GM10248 (cell line): ENCODE data around the gene SSTR5.

Experiments
- CTCF ChIA-PET: fragments of 300-600 bp; sonication (Branson Sonifier 250); formaldehyde crosslinking; extraction: SDS; loops from one replicate; lab custom pipeline; 2021; ENCODE audit warnings: antibody characterized with exemption; lab: Yijun Ruan, JAX
- POLR2A ChIA-PET: fragments of 350-650 bp; sonication (Branson Sonifier 250); formaldehyde crosslinking; extraction: SDS; loops from one replicate; lab custom pipeline; 2020; ENCODE audit warnings: antibody characterized with exemption; lab: Yijun Ruan, JAX
- DNase-seq: peaks from one replicate; pipeline ENCODE4 v3.0.0; 2012; ENCODE audit errors: extremely low spot score
- TF ChIP-seq, protein P1 (sequence below): IDR thresholded peaks from 2 replicates; pipeline ENCODE4 v1.5.1; 2012; ENCODE audit warnings: mild to moderate bottlenecking, low read depth; ENCODE audit errors: extremely low read depth, missing control alignments, control extremely low read depth

SSTR5 gene

GRCh38 chr16:1065469-1066128 lies 6.9 kb upstream of the SSTR5 start:
- TF ChIP-seq, protein P1, sequence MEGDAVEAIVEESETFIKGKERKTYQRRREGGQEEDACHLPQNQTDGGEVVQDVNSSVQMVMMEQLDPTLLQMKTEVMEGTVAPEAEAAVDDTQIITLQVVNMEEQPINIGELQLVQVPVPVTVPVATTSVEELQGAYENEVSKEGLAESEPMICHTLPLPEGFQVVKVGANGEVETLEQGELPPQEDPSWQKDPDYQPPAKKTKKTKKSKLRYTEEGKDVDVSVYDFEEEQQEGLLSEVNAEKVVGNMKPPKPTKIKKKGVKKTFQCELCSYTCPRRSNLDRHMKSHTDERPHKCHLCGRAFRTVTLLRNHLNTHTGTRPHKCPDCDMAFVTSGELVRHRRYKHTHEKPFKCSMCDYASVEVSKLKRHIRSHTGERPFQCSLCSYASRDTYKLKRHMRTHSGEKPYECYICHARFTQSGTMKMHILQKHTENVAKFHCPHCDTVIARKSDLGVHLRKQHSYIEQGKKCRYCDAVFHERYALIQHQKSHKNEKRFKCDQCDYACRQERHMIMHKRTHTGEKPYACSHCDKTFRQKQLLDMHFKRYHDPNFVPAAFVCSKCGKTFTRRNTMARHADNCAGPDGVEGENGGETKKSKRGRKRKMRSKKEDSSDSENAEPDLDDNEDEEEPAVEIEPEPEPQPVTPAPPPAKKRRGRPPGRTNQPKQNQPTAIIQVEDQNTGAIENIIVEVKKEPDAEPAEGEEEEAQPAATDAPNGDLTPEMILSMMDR = no peak
- no peak for DNase-seq
- CTCF ChIA-PET = no interaction called here
- POLR2A ChIA-PET = no interaction called here

GRCh38 chr16:1066584-1067172 lies 5.9 kb upstream of the SSTR5 start:
- TF ChIP-seq, protein P1 = no peak
- POLR2A ChIA-PET = no interaction called here
- CTCF ChIA-PET = no interaction called here
- DNase-seq = no peak

GRCh38 chr16:1067629-1068028 lies 4.9 kb upstream of the SSTR5 start:
- TF ChIP-seq, protein P1 = no peak
- POLR2A ChIA-PET = no interaction called here
- CTCF ChIA-PET = no interaction called here
- no peak for DNase-seq

DNA sequence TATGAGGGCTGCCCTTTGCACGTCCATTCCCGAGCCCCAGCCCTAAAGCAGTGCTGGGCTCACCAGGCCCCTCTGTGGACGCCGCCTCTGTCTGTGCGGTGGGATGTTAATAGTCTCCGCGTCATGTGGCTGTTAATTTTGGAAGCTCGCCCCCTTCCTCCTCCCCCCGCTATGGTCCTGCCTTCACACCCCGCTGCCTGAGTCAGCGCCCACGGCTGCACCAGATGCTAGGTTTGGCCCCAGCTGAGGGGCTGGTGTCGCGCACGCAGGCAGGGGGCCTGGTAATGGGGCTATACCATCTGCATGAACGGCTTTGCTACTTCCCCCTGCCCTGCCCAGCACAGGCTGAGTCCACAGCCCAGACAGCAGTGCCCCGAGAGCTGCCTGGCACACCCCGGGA lies 4.1 kb upstream of the SSTR5 start:
- ChIA-PET CTCF (no interaction called here), POLR2A (no interaction called here)

GRCh38 chr16:1069154-1069553 lies 3.4 kb upstream of the SSTR5 start:
- ChIA-PET CTCF (no interaction called here), POLR2A (no interaction called here)
- TF ChIP-seq, protein P1 = no peak
- no peak for DNase-seq

More for the DNA sequence above, 4.1 kb upstream of the SSTR5 start:
- DNase-seq = no peak
- TF ChIP-seq, protein P1 = no peak

DNA sequence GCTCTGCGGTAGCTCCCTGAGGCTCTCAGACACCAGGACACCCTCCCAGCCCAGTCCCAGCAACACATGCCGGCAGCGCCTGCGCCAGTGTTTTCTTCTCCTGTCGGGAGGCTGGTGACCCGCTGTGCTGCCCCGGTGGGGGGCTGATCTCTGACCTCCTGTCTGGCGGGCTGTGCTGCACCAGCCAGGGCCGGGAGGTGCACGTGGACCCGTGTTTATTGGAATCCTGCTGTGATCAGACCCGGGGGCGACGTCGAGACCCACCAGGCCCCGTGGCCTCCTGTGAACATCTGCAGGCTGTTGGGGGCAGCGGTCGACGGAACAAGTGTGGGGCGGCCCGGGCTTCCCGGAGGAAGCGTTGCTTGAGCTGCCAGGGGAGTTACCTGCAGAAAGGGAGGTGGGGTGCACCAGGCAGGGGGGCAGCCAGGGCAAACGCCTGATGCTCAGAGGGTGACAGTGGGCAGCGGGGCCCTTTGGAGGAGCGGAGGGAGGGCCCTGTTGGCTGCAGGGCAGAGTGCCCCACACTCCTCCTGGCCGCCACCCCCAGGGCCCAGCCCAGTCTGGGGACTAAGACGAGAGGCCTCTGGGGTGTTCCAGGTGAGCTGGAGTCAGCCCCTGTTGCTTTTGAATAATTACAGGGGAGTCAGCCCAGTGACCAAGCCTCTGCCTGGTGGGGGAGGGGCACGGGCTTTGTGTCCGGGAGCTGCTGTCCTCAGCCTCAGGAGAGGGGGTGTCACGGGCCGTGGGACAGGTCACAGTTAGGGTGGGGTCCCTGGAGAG lies 2.3 kb upstream of the SSTR5 start:
- TF ChIP-seq, protein P1 = no peak
- no peak for DNase-seq
- POLR2A ChIA-PET = no interaction called here
- CTCF ChIA-PET = interaction anchor here (1.1 kb wide), 1 partner anchor 15 kb away, joined by 3 read pairs; no protein-coding TSS in a partner anchor
